ENCODE data around the gene DHX15. TPM values are rescaled to one million over a fixed set of nuclear protein-coding genes. Genes with fewer than 3 reads are reported as not detected.

DHX15 gene
- total and polyA plus RNA-seq, 3 donors from 2014 or later: 84.1 to 136 (median 123) TPM

DNA sequence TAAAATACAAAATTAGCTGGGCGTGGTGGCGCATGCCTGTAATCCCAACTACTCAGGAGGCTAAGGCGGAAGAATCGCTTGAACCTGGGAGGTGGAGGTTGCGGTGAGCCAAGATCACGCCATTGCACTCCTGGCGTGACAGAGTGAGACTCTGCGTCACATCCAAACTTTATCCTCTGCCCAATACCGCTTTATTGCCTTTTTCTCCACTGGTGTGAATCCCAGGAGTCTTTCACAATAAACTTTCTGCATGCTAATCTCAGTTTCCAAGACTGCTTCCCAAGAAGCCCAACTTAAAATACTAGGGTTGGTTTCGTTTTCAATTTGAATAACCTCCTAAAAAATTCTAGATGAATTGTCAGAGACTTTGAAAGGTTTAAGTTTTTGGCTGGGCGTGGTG is 27.2 kb upstream of the DHX15 start:
- no peaks in the 10 kb centered on the region for H3K27me3 ChIP-seq
- no peak for TF ChIP-seq POLR2A (IDR thresholded peaks at IDR 0.05)
- TF ChIP-seq, protein P1, sequence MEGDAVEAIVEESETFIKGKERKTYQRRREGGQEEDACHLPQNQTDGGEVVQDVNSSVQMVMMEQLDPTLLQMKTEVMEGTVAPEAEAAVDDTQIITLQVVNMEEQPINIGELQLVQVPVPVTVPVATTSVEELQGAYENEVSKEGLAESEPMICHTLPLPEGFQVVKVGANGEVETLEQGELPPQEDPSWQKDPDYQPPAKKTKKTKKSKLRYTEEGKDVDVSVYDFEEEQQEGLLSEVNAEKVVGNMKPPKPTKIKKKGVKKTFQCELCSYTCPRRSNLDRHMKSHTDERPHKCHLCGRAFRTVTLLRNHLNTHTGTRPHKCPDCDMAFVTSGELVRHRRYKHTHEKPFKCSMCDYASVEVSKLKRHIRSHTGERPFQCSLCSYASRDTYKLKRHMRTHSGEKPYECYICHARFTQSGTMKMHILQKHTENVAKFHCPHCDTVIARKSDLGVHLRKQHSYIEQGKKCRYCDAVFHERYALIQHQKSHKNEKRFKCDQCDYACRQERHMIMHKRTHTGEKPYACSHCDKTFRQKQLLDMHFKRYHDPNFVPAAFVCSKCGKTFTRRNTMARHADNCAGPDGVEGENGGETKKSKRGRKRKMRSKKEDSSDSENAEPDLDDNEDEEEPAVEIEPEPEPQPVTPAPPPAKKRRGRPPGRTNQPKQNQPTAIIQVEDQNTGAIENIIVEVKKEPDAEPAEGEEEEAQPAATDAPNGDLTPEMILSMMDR (IDR thresholded peaks at IDR 0.05): no peak
- intact Hi-C loops (cut with DNase I; ENCODE audit: low total_unique reads): no loop called here
- no peaks in the 10 kb centered on the region for H3K9me3 ChIP-seq
- H3K4me1 ChIP-seq: no peaks in the 10 kb centered on the region
- H3K36me3 ChIP-seq (ENCODE audit: low read depth, missing control alignments): no peaks in the 10 kb centered on the region
- no peak overlapping the region for H3K27ac ChIP-seq
- no peak for DNase-seq
- WGBS, 2 donors: 90 to 96% methylated on average over 11 of the region's 11 CpGs
- H3K4me3 ChIP-seq: no peak overlapping the region

DNA sequence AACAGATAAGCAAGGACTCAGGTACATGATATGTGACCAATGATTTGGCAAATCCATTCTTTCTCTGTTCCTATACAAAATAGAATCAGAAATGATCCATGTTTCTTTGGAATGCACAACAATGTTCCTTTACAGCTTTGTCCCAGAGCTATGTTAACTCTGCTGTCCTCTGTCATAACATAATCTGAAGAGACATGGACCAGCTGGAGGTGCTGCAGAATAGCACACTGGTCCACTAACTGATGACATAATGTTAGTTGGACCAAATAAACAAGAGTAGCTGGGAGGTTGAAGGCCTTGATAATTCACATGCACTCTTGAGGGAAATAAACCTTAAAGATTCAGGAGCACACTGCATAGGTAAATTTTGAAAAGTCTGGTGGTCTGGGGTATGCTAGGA is 23.0 kb upstream of the DHX15 start:
- Histone ChIP-seq H3K27ac (no peak overlapping the region), H3K36me3 (ENCODE audit: low read depth, missing control alignments) (no peaks in the 10 kb centered on the region), H3K9me3 (no peaks in the 10 kb centered on the region), H3K4me3 (no peak overlapping the region), H3K27me3 (no peaks in the 10 kb centered on the region), H3K4me1 (no peaks in the 10 kb centered on the region)
- TF ChIP-seq POLR2A (IDR thresholded peaks at IDR 0.05): no peak
- TF ChIP-seq, protein P1 (IDR thresholded peaks at IDR 0.05): no peak
- DNase-seq: no peak
- intact Hi-C loops (cut with DNase I; ENCODE audit: low total_unique reads): no loop called here

DNA sequence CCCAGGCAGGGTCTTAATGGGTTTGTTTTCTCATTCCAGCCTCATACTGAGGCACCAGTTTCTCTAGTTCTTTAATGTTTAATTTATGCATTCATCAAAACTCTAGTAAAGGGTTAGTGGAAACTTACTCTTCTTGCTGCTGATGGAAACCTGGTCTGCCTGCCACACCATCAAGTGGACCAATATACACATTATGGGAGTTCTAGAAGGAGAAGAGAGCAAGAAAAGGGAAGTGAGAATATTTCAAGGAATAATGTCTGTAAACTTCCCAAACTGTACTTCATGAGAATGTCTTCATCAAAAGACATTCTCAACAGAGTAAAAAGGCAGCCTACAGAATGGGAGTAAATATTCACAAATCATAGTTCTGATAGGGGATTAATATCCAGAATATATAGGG is 20.9 kb upstream of the DHX15 start:
- TF ChIP-seq, protein P1 (IDR thresholded peaks at IDR 0.05): no peak
- TF ChIP-seq POLR2A (IDR thresholded peaks at IDR 0.05): no peak
- intact Hi-C loops (cut with DNase I; ENCODE audit: low total_unique reads): no loop called here
- DNase-seq: no peak
- Histone ChIP-seq H3K4me3 (no peak overlapping the region), H3K27ac (no peak overlapping the region), H3K4me1 (no peaks in the 10 kb centered on the region), H3K9me3 (no peaks in the 10 kb centered on the region), H3K27me3 (no peaks in the 10 kb centered on the region), H3K36me3 (ENCODE audit: low read depth, missing control alignments) (no peaks in the 10 kb centered on the region)

DNA sequence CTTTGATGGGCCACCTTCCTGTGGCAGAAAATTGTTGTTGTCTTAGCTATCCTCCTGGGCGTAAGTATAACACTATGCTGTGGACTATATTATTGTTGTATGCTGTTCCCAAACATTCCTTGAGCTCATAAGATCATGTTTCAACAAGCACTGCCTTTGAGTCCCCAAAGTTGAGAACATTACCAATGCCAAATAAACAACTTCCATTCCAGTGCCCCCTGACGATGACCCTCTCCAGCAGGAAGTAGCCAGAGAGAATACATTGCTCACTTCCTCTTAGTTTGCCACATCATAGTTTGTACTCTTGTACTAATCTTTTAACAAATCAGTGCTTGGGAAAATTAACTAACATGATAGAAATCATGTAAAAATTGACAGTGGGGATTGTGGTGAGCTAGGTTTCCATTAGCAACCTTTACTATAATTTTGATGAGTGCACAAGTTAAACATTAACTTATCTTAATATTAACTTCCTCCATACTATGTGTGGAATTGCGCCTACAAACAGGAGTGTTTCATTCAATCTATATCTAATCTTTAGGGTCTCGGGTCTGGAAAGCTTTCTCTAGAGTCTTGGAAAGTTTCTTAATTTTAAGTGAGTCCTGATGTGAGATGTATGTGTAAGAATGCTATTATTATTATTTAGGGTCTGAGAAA is 20.3 kb upstream of the DHX15 start:
- Histone ChIP-seq H3K36me3 (ENCODE audit: low read depth, missing control alignments) (no peaks in the 10 kb centered on the region), H3K4me3 (no peak overlapping the region), H3K27ac (no peak overlapping the region), H3K9me3 (no peaks in the 10 kb centered on the region), H3K4me1 (no peaks in the 10 kb centered on the region), H3K27me3 (no peaks in the 10 kb centered on the region)
- DNase-seq: no peak
- intact Hi-C loops (cut with DNase I; ENCODE audit: low total_unique reads): no loop called here
- WGBS, 2 donors: 82 to 83% methylated on average over 4 of the region's 4 CpGs
- TF ChIP-seq, protein P1 (IDR thresholded peaks at IDR 0.05): no peak
- TF ChIP-seq POLR2A (IDR thresholded peaks at IDR 0.05): no peak

DNA sequence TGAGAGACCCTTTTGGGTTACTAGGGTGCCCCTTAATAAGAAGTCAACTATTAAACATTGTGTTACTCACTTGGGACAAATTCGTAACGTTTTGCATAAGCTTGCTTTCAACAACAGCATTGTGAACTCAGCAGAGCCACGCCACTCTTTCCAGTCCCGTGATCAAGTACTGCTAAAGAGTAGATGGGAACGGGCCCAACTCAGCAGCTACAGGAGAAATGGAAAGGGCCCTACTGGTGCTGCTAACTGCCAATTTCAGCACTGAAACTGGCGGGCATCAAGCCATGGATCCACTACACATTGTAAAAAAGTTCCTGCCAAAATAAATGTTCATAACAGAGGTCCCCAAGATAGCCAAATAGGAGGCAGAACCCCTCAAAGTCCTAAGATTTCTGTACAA is 19.0 kb upstream of the DHX15 start:
- H3K27ac ChIP-seq: no peak overlapping the region
- H3K9me3 ChIP-seq: no peaks in the 10 kb centered on the region
- no peaks in the 10 kb centered on the region for H3K4me1 ChIP-seq
- no peaks in the 10 kb centered on the region for H3K27me3 ChIP-seq
- intact Hi-C loops (cut with DNase I; ENCODE audit: low total_unique reads): no loop called here
- TF ChIP-seq, protein P1 (IDR thresholded peaks at IDR 0.05): no peak
- no peak for TF ChIP-seq POLR2A (IDR thresholded peaks at IDR 0.05)
- H3K4me3 ChIP-seq: no peak overlapping the region
- 87 to 89% methylated on average over 6 of the region's 6 CpGs for WGBS, 2 donors
- H3K36me3 ChIP-seq (ENCODE audit: low read depth, missing control alignments): no peaks in the 10 kb centered on the region
- DNase-seq: no peak

Data from testis (tissue), 3 donors.